Measurements from ENCODE around the gene JAKMIP2.
A peak's percentile ranks its signal among the peaks of the same experiment; 100 is the strongest.
"Not testable (repeated sequence)": the region's sequence is repeated elsewhere in the genome, so short reads cannot be mapped to it uniquely, and the experiment has no call there.

Gene JAKMIP2

DNA sequence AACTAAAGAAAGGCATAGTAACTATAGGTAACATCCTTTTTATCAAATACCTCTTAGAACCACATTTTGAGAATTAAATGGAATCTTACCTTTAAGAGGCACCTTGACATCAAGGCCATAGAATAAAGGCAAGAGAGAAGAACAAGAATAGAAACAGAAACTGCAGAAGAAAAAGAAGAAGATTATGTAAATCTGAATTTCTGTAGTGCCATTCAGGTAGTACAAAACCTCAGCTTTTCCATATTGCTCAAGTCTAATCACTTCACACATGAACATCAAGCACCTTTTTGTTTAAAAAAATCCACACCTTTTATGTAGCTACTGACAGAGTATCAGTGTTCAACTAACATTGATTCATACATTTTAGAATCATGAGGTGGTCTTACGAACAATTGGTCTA is 180.9 kb downstream of the JAKMIP2 start:
- no peak for DNase-seq (ENCODE audit: low spot score)

DNA sequence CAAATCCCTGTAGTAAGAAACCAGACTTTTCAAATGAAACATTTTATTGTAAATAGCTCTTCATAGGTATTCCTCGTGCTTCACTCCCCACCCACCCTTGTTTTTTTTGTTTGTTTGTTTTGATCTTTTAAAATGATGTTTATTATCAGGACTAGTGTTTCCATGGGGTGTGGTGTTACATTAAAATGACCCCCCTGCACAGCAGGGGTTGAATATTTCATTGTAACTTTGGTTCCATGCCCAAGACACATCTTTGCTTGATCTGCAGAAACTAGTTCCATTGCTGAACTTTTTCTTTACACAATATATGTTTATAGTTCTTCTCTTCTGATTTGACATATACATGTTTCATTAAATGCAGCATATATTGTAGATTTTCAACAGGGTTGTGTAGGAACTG is 191.4 kb downstream of the JAKMIP2 start:
- no peak for DNase-seq (ENCODE audit: low spot score)

GRCh38 chr5:147590096-147590495 is 192.4 kb downstream of the JAKMIP2 start:
- DNase-seq (ENCODE audit: low spot score) = no peak

DNA sequence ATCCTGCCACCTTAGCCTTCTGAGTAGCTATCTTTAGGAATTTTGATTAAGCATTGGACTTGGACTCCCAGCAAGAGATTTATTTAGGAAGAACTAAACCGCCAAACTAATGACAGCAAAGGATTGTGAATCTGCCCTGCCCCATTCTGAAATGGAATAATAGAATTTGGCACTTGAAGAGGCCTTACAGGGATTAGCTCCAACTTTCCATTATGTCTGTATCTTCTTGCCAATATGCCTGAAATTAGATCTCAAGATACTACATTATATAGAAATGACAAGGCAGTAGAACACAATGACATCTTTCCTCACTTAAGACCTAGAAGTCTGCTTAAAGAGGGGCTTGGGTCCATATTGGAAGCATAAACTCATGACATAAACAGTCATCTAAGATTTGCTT is 195.7 kb downstream of the JAKMIP2 start:
- DNase-seq (ENCODE audit: low spot score) = no peak

DNA sequence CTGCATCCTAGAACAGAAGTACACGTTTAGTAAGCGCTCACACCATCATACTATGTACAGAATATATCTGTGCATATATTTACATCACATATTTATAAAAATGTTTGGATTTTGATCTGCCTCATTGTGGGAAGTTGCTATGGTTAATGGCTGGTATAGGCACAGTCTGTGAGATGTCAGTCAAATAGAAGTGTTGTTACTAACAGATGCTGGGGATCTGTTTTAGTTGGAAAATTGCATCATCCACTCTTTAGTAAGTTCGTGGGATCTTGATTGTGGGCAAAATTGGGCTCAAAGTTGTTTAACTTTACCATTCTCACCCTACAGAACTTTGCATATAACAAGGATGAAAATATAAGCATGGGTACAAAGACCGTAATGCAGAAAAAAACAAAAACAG is 196.3 kb downstream of the JAKMIP2 start:
- no peak for DNase-seq (ENCODE audit: low spot score)

DNA sequence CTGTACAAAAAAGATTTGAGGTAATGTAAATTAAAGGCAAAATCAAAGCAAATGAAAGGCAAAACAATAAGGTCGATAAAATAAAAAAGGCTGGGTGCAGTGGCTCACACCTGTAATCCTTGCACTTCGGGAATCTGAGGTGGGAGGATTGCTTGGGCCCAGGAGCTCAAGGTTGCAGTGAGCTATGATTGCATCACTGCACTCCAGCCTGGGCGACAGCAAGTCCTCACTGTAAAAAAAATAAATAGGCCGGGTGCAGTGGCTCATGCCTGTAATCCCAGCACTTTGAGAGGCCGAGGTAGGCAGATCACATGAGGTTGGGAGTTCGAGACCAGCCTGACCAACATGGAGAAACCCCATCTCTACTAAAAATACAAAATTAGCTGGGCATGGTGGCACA is 200.3 kb downstream of the JAKMIP2 start:
- DNase-seq (ENCODE audit: low spot score) = not testable (repeated sequence)

DNA sequence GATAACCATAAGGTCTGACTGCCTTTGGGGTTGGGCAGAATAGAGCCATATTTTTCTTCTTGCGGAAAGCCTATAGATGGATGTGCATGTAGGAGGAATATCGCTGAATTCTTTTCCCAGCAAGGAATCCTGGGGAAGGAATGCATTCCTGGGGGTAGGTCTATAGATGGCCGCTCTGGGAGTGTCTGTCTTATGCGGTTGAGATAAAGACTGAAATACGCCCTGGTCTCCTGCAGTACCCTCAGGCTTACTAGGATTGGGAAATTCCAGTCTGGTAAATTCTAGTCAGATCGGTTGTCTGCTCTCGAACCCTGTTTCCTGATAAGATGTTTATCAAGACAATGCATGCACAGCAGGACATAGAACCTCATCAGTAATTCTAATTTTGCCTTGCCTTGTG is 202.1 kb downstream of the JAKMIP2 start:
- not testable (repeated sequence) for DNase-seq (ENCODE audit: low spot score)

DNA sequence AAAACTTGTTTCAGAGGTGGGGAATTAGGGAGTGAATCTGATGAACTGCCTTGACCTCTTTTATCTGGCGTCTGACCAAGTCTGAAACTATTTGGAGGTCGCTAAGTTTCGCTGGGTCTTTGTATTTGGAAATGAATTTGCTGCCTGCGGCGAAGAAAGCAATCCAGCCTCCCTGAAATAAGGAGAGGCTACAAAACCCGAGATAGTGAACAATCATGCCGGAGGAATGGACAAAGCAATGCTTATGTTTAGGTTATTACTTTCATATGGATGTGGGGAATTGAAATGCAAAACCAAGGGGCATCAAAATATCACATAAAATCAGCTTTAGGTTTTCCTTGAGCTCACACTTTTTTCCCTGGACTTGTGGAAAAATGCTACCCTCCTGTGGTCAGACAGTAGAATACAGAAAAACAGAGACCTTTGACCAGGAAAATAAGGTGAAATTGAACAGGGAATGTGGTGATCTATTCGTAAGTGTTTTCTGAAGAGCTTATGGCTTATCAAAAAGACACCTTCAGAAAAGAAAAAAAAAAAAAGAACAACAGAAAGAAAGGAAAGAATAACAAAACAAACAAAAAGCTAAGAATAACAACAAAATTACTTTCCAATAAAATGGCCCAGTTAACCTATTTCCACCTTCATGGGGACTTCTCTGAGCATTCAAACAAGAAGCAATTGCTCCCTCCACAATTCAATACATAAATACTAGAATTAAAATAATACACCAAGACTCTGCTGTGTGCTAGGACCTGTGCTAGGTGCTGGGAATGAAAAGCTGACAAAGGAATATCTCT is 204.1 kb downstream of the JAKMIP2 start:
- DNase-seq (ENCODE audit: low spot score) = peak; percentile 55

DNA sequence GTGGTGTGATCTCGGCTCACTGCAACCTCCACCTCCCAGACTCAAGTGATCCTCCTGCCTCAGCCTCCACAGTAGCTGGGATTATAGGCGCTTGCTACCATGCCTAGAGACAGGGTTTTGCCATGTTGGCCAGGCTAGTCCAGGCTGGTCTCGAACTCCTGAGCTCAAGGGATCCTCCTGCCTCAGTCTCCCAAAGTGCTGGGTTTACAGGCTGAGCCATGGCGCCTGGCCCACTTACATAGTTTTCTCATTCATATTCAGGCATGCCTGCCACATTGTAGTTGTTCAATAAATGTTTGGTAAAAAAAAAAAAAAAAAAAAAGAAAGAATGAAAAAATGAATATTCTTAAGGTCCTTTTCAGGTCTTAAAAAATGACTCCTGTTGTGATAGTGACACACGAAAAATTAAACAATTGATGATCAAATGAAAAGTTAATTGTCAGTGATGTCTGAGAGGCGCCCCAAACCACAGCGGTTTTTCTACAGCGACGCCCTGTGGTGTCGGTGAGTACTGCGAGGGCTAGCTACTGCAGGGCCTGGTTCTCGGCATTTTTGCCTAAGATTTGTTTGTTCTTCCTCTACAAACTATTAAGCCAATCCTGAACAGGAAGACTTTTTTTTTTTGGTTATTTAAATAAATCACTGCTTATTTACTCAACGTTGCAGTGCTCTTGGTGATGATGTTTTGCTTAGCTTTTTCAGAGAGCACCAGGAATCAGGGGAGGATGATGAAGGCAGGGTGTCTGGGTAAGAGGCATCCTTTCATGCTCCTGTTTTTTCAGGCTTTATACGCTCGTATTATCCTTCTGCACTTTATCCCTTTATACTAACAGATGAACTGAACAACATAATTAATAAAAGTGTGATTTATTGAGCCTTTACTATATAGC is 205.6 kb downstream of the JAKMIP2 start:
- peak; percentile 38 for DNase-seq (ENCODE audit: low spot score)

- no peak for DNase-seq (ENCODE audit: low spot score)
Measured at GRCh38 chr5:147575598-147575997, 206.9 kb downstream of the JAKMIP2 start.

DNA sequence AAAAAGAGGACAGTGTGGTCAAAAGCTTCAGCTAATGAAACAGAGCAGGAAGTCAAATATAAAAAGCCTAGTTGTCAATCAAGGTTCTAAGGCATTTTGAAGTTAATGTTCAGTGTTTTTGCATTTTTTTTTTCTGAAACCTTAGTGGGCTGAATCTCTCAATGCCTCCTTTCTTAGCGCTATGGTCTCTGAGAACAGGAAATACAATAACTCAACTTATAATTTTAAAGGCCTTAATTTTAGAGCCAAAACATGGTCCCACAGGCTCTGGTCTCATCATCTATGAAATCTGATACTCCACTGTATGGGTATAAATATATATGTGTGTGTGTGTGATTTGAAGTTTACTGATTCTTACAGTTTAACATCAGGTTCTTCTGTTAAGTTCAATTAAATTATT is 209.3 kb downstream of the JAKMIP2 start:
- no peak for DNase-seq (ENCODE audit: low spot score)

DNA sequence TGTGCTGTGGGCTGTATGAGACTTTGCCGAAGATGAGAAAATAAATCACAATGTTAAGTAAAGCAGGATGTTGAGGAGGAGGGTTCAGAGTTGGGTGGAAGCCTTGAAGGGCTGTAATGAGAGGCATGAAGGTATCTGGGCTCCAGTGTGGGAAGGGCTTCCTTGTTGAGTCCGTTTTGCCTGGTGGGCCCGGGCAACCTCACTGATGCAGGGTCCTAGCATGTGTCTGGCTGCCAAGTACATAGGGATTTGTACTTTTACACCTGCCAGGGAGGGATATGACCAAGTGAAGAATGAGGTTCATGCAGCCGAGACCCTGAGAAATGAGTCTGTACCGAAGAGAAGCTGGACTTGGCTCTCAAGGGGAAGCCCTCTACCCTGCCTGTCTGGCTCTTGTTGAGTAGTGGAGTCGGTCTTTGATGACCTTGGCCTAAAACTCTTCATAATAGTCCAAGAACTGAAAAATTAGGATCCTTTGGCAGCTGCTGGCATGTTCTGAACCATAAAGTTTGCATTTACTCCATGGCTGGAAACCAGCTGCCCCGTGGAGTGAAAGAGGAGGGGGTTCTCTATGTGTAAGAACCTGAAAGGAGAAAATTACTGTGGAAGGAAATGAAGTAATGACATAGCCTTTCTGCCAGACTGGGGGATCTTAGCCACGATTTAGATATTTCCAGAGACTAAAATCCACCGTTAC is 213.7 kb downstream of the JAKMIP2 start:
- DNase-seq (ENCODE audit: low spot score) = no peak

GRCh38 chr5:147567917-147568598 is 214.5 kb downstream of the JAKMIP2 start:
- peak; percentile 68 for DNase-seq (ENCODE audit: low spot score)

GRCh38 chr5:147565524-147565923 is 217.0 kb downstream of the JAKMIP2 start:
- peak; percentile 85 for DNase-seq (ENCODE audit: low spot score)

DNA sequence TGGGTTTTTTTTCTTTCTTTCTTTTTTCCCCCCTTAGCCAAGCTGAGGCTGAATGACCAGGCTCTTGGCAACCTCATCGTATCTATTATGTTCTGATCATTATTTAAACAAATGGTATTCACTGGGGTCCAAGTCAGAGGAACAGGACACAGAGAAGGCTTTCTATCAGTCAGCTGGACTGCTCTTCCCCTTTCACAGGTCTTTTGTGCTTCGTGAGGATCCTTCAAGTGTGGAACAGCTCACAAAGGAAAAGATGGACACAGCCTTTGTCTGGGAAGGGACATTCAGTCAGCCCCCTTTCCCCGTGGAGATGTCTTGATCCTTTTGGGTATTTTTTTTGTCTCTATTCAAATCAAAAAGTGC is 218.4 kb downstream of the JAKMIP2 start:
- no peak for DNase-seq (ENCODE audit: low spot score)

DNA sequence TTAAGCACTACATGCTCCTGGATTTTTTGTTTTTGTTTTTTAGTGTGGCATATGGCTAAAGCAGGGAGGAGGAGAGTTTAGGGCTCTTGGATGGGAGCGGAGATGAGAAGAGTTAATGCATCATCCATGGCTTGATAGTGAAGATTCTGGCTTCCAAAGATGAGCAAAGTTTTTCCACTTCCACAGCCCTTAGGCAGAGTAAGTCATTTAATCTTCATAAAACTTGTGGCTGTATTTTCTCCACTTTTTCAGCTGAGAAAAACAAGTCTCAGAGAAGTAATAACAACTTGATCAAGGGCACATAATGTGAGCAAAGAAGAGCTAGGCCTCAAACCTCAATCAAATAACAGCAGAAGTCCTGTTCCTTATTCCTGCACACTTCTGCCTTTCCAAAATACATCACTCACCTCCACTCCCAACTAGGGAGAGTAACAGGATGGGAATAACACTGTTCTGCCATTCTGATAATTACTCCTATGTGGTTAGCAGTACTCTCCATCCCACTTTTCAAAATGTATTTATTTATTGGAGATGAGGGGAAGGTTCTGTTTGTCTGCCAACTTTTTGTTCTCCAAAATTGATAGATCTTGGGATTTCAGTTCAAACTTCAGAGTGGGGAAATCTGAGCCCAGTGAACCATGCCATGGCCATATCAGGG is 218.9 kb downstream of the JAKMIP2 start:
- DNase-seq (ENCODE audit: low spot score) = no peak

DNA sequence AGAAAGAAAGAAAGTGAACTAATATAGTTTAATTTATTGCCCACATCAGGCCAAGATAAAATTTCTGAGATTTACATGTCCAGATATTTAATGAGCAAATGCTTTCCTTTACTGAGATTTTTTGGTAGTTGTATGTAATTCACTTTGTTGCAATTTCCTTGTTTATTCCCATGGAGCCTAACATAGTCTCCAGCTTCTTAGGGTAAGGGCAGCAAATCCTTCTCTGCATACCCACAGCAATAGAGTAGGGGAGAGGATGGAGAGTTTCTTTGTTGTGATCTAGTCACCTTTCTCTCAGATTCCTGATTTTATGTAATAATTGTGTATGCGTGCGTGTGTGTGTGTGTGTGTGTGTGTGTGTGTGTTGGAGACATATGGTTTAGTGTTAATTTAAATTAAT is 221.1 kb downstream of the JAKMIP2 start:
- no peak for DNase-seq (ENCODE audit: low spot score)

DNA sequence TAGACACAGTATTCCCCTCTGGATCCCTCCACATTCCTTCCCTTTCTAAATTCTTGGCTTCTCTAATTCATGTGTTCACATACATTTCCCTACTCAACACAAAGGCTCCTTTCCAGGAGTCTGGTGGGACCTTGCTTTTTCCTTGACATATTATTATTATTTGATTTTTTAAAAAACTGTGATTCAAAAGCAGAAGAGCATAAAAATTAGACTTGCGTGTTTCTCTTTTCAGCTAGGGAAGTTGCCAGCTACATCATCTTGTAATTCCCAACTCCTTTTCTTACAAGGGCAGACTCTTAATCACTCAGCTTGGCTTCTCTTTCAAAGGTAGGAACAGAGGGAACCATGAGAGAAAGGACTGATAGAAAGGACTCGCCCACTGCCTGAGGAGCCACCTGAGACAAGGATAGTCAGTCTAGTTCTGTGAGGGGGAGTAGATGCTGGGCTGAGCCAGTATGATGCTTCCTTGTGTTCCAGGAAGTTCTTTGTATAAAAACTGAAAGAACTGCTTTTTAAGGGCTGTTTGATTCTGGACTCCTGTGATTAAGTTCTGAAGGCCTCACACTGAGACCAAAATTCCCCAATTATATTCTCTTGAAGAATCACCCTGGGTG is 221.7 kb downstream of the JAKMIP2 start:
- peak; percentile 21 for DNase-seq (ENCODE audit: low spot score)

GRCh38 chr5:147559749-147560148 is 222.8 kb downstream of the JAKMIP2 start:
- no peak for DNase-seq (ENCODE audit: low spot score)

- DNase-seq (ENCODE audit: low spot score) = peak; percentile 73
Measured at GRCh38 chr5:147558826-147559225, 223.7 kb downstream of the JAKMIP2 start.

Data from kidney tubule cell (primary cell).